Measurements from ENCODE around the gene GJA5. TPM values are rescaled to one million over a fixed set of nuclear protein-coding genes. Genes with fewer than 3 reads are reported as not detected.

Gene GJA5
- total RNA-seq, 1 experiment from 2014 or later = 0.39 TPM

DNA sequence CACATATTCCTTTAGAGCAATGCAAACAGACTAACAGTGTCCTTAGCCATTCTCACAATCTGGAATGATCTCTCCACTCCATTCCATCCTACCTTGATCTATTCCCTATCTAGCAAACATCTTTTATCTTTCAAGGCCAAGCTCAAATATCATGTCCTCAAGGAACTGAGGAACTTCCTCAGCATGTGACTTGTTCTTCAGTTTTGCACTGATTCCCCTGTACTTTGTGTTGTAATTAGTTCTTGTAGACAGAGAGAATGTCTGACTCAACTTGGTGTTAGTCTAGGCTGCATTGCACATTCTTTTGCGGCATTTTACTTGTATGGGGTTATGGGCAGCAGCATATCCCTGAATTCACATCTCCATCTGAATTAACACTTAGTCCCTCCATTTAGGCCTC, 31.5 kb upstream of the GJA5 start:
- no peak overlapping the region for H3K27ac ChIP-seq (ENCODE audit: insufficient read length, low read depth, low read length)
- H3K18ac ChIP-seq (ENCODE audit: insufficient read length, low read depth, low read length) = no peak overlapping the region
- peaks cover 4 to 5% of the 10 kb centered on the region in 2 experiments; a peak in 2 of 4 replicates for H3K4me1 Mint-ChIP-seq
- no peaks in the 10 kb centered on the region for H3K4me1 ChIP-seq (ENCODE audit: insufficient read depth, low read length)
- H2BK120ac ChIP-seq (ENCODE audit: low read depth, low read length, poor library complexity, severe bottlenecking) = no peak overlapping the region
- no peaks in the 10 kb centered on the region for H3K23me2 ChIP-seq (ENCODE audit: insufficient read length, low read depth, low read length, poor library complexity, severe bottlenecking)
- H4K91ac ChIP-seq (ENCODE audit: insufficient read length, low read depth, low read length) = no peak overlapping the region
- no peaks in the 10 kb centered on the region for H3K79me1 ChIP-seq (ENCODE audit: insufficient read depth, low read depth, low read length, poor library complexity, severe bottlenecking)
- no peak overlapping the region for H3K23ac ChIP-seq (ENCODE audit: insufficient read length, low read depth, low read length)
- H2BK5ac ChIP-seq (ENCODE audit: insufficient read length, low read length) = no peak overlapping the region
- H2BK12ac ChIP-seq (ENCODE audit: insufficient read length, low read depth, low read length) = no peak overlapping the region
- no peak overlapping the region for H4K5ac ChIP-seq (ENCODE audit: insufficient read length, low read depth, low read length)
- no peak overlapping the region for H2AFZ ChIP-seq (ENCODE audit: low read length)
- no peak overlapping the region for H3K27ac Mint-ChIP-seq
- peaks cover 5% of the 10 kb centered on the region; the same call in 1 of the 2 replicates for H3K27me3 Mint-ChIP-seq (ENCODE audit: low read depth)
- H3T11ph ChIP-seq (ENCODE audit: low read length) = no peak overlapping the region
- no peak overlapping the region for H2BK20ac ChIP-seq (ENCODE audit: low read depth, low read length, poor library complexity, severe bottlenecking)
- H3K56ac ChIP-seq (ENCODE audit: insufficient read length, low read depth, low read length) = no peak overlapping the region
- H2BK15ac ChIP-seq (ENCODE audit: low read depth, low read length) = no peak overlapping the region
- no peak overlapping the region for H3K4me2 ChIP-seq (ENCODE audit: insufficient read depth, insufficient read length, low read length)
- no peaks in the 10 kb centered on the region for H3K36me3 Mint-ChIP-seq (ENCODE audit: insufficient read depth in 1 of 3, low read depth in 3 of 3)
- no CpG with 5 or more reads among the region's 1 CpG for WGBS (ENCODE audit: extremely low coverage, insufficient read length, low lambda C conversion rate)
- no peak overlapping the region for H4K8ac ChIP-seq (replicated peaks; ENCODE audit: insufficient read length, low read depth, low read length)
- H3K4me3 Mint-ChIP-seq = no peak overlapping the region
- DNase-seq = no peak
- H3K9me3 Mint-ChIP-seq = no peaks in the 10 kb centered on the region
- no peaks in the 10 kb centered on the region for H3K79me2 ChIP-seq (ENCODE audit: insufficient read depth, low read length)
- no peaks in the 10 kb centered on the region for H3K27me3 ChIP-seq (ENCODE audit: insufficient read depth, low read length)
- no peaks in the 10 kb centered on the region for H3K9me3 ChIP-seq (ENCODE audit: control insufficient read depth, low read depth, low read length)
- H2AK5ac ChIP-seq (ENCODE audit: insufficient read length, low read length) = no peak overlapping the region
- TF ChIP-seq, protein P1, sequence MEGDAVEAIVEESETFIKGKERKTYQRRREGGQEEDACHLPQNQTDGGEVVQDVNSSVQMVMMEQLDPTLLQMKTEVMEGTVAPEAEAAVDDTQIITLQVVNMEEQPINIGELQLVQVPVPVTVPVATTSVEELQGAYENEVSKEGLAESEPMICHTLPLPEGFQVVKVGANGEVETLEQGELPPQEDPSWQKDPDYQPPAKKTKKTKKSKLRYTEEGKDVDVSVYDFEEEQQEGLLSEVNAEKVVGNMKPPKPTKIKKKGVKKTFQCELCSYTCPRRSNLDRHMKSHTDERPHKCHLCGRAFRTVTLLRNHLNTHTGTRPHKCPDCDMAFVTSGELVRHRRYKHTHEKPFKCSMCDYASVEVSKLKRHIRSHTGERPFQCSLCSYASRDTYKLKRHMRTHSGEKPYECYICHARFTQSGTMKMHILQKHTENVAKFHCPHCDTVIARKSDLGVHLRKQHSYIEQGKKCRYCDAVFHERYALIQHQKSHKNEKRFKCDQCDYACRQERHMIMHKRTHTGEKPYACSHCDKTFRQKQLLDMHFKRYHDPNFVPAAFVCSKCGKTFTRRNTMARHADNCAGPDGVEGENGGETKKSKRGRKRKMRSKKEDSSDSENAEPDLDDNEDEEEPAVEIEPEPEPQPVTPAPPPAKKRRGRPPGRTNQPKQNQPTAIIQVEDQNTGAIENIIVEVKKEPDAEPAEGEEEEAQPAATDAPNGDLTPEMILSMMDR (conservative IDR thresholded peaks at IDR 0.05) = no peak
- no peak overlapping the region for H3K9ac ChIP-seq (ENCODE audit: extremely low read depth, insufficient read length, low read length)
- no peak overlapping the region for H3K4ac ChIP-seq (ENCODE audit: low read depth, low read length)
- no peaks in the 10 kb centered on the region for H4K20me1 ChIP-seq (ENCODE audit: control insufficient read depth, insufficient read depth, insufficient read length)
- no peak overlapping the region for H3K14ac ChIP-seq (ENCODE audit: insufficient read depth, low read length)
